OCI-LY7 (cell line): ENCODE data around the gene TNFRSF12A.

ENCODE experiments used
- EZH2phosphoT487 ChIP-seq: fragments of 200-600 bp; sonication (generic); IDR thresholded peaks from 2 replicates; pipeline ENCODE4 v1.6.1; 2018; ENCODE audit warnings: low read depth, borderline replicate concordance, mild to moderate bottlenecking, mixed run types, antibody characterized with exemption, low read length, moderate library complexity, mixed read lengths
- TF ChIP-seq, protein P1 (sequence below): fragments of 200-600 bp; sonication (generic); conservative IDR thresholded peaks from 2 replicates; pipeline ENCODE4 v1.5.1; 2014; ENCODE audit warnings: mild to moderate bottlenecking, antibody characterized with exemption, low read length, moderate library complexity, mixed read lengths

DNA sequence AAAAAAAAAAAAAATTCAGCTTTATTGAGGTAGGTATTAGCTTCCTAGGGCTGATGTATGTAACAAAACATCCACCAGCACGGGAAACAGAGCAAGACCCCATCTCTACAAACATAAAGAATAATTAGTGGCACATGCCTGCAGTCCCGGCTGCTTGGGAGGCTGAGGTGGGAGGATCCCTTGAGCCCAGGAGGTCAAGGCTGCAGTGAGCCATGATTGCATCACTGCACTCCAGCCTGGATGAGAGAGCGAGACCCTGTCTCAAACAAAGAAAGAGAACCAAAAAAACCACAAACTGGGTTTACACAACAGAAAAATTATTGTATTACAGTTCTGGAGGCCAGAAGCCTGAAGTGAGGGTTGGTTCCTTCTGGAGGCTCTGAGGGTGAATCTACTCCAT, 22.2 kb downstream of the TNFRSF12A start:
- TF ChIP-seq, protein P1, sequence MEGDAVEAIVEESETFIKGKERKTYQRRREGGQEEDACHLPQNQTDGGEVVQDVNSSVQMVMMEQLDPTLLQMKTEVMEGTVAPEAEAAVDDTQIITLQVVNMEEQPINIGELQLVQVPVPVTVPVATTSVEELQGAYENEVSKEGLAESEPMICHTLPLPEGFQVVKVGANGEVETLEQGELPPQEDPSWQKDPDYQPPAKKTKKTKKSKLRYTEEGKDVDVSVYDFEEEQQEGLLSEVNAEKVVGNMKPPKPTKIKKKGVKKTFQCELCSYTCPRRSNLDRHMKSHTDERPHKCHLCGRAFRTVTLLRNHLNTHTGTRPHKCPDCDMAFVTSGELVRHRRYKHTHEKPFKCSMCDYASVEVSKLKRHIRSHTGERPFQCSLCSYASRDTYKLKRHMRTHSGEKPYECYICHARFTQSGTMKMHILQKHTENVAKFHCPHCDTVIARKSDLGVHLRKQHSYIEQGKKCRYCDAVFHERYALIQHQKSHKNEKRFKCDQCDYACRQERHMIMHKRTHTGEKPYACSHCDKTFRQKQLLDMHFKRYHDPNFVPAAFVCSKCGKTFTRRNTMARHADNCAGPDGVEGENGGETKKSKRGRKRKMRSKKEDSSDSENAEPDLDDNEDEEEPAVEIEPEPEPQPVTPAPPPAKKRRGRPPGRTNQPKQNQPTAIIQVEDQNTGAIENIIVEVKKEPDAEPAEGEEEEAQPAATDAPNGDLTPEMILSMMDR = no peak
- no peak for TF ChIP-seq EZH2phosphoT487
